ENCODE data around the gene ANK3.

The ANK3 gene

DNA sequence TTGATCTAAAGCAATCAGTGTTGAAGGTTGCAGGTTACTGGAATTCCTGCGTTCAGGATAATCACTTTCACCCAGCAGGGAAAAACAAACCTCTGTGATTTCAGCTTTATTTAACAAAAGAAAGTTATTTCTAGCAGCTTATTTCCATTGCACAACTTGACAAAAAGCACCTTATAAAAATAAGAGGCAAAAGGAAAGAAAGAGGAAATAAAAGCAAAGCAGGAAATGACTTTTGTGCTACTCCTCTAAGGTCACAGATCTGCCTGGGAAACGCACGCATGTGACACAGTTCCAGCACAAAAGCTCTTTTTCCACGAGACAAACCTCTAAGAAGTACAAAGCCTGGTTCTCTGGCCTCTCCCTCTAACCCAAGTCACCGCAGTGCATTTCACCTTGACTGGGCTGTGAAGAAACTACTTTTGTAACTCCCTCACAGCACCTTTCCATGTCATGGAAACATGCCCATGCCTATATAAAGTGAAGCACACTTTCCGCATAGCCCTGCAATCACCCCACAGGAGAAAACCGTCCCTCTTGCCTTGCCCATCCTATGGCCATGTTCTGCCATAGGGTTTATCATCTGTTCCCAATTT is 870 bp downstream of the ANK3 start:
- no peak for DNase-seq (ENCODE audit: low read depth)
- TF ChIP-seq, protein P1, sequence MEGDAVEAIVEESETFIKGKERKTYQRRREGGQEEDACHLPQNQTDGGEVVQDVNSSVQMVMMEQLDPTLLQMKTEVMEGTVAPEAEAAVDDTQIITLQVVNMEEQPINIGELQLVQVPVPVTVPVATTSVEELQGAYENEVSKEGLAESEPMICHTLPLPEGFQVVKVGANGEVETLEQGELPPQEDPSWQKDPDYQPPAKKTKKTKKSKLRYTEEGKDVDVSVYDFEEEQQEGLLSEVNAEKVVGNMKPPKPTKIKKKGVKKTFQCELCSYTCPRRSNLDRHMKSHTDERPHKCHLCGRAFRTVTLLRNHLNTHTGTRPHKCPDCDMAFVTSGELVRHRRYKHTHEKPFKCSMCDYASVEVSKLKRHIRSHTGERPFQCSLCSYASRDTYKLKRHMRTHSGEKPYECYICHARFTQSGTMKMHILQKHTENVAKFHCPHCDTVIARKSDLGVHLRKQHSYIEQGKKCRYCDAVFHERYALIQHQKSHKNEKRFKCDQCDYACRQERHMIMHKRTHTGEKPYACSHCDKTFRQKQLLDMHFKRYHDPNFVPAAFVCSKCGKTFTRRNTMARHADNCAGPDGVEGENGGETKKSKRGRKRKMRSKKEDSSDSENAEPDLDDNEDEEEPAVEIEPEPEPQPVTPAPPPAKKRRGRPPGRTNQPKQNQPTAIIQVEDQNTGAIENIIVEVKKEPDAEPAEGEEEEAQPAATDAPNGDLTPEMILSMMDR (conservative IDR thresholded peaks at IDR 0.05; ENCODE audit: low read depth, low read length), result no peak
- H3K4me3 ChIP-seq (ENCODE audit: low read length), result no peak overlapping the region

DNA sequence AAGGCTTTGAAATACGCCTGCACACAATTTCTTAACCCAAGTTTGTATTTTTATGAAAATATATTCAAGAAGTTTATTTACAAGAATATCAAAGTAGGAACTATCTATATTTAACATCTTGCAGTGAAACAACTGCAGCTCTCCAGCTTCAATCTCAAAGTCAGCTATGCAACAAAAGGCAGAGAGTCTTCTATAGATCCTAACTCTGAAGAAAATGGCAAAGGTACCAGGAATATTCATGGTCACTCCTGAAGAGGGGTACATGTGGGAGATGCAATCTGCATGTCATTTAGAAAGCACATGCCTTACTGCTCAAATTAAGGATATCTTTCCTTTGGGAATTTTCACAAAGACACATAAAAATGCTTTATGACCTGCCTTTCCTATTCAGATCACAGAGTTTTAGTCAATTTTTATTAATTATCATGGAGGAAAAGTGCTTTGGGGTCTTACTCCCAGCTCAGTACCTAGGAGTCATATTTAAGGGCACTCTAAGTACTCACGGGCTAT is 1.5 kb downstream of the ANK3 start:
- TF ChIP-seq, protein P1 (conservative IDR thresholded peaks at IDR 0.05; ENCODE audit: low read depth, low read length), result no peak
- DNase-seq (ENCODE audit: low read depth), result no peak
- H3K4me3 ChIP-seq (ENCODE audit: low read length), result no peak overlapping the region

DNA sequence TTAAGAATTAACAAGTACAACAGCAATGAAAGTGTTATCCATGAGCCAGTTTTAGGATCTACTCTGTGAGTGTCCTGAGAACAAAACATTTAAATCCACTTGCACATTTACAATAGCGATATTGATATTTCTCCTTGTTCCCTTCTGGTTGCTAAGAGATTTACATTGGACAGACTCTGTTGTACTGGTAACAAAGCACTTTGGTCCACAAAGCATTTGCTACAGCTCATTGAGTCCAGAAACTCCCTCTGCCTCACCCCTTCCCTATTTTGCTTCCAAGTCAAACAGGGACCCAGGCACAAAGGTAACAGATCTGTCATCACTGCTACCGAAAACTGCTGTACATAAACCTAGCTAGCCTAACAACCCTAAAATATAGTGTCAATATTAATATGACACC is 2.1 kb downstream of the ANK3 start:
- H3K4me3 ChIP-seq (ENCODE audit: low read length), result no peak overlapping the region
- TF ChIP-seq, protein P1 (conservative IDR thresholded peaks at IDR 0.05; ENCODE audit: low read depth, low read length), result no peak
- DNase-seq (ENCODE audit: low read depth), result no peak

DNA sequence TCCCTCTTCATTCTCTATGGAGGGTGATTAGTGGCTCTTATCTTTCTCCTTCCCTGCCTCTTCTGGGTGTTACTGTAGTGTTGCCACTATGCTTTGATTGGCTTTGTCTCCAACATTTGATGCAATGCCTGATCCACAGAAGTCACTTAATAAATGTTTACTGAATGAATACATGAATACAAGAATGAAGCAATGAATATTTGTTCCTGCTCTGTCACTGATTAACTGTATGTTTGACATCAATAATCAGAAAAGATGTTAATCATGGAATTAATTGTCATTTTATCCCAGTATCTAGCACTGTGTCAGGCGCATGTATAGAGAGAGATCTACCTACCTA is 4.3 kb downstream of the ANK3 start:
- H3K4me3 ChIP-seq (ENCODE audit: low read length), result no peak overlapping the region
- TF ChIP-seq, protein P1 (conservative IDR thresholded peaks at IDR 0.05; ENCODE audit: low read depth, low read length), result no peak
- no peak for DNase-seq (ENCODE audit: low read depth)

DNA sequence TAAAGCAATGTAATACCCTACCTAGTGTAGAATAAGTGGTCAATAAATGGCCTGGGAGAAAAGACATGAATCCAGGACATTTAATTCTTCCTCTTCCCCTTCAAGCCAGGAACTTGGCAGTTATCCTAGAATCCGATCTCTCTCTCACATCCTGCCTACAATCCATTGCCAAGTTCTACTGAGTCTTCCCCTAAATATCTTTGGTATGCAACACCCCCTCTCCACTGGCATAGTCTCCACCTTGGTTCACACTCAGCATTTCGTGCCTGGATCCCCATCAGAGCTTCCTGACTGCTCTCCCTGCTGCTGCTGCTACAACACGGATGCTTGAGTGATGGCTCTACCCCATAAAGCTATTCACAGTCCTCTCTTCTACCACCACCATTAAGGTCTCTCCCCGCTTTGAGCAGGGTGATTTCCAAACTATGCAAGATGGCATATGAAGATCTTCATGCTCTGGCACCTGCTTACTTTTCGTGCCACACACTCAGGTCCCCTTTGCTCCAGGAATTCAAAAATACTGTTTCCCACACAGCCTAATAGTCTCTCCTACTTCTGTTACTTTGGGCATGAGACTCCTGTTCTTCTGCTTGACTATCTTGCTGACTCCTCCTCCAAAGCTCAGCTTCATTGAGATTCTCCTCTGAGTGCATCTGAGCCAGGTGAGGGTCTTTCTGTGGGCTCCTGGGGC is 4.8 kb downstream of the ANK3 start:
- TF ChIP-seq, protein P1 (conservative IDR thresholded peaks at IDR 0.05; ENCODE audit: low read depth, low read length), result no peak
- peak; percentile 86 for DNase-seq (ENCODE audit: low read depth)
- no peak overlapping the region for H3K4me3 ChIP-seq (ENCODE audit: low read length)

DNA sequence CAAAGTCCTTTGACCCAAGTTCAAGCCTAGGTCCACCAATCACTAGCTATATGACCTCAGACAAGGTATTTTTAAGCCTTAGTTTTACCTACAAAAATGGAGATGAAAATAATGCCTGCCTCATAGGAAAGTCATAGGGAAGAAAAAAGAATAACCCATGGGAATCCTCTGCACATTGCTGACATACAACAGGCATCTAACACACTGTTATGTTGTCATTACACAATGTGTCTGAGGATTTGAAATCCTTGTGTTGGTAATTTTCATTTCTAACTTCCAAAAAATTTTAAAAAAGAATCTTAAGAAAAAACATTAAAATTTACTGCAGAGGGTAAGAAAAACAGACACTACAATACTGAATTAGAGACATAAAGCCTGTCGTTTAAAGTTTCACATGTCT is 5.7 kb downstream of the ANK3 start:
- no peak overlapping the region for H3K4me3 ChIP-seq (ENCODE audit: low read length)
- no peak for DNase-seq (ENCODE audit: low read depth)
- TF ChIP-seq, protein P1 (conservative IDR thresholded peaks at IDR 0.05; ENCODE audit: low read depth, low read length), result no peak
